ENCODE results near the gene PRKCZ. TPM values are rescaled to one million over a fixed set of nuclear protein-coding genes. Genes with fewer than 3 reads are reported as not detected.
"Not testable (repeated sequence)": the region's sequence is repeated elsewhere in the genome, so short reads cannot be mapped to it uniquely, and the experiment has no call there.

PRKCZ gene
- total RNA-seq, 4 donors from 2014 or later, result 0.29 to 8.8 (median 3.9) TPM

DNA sequence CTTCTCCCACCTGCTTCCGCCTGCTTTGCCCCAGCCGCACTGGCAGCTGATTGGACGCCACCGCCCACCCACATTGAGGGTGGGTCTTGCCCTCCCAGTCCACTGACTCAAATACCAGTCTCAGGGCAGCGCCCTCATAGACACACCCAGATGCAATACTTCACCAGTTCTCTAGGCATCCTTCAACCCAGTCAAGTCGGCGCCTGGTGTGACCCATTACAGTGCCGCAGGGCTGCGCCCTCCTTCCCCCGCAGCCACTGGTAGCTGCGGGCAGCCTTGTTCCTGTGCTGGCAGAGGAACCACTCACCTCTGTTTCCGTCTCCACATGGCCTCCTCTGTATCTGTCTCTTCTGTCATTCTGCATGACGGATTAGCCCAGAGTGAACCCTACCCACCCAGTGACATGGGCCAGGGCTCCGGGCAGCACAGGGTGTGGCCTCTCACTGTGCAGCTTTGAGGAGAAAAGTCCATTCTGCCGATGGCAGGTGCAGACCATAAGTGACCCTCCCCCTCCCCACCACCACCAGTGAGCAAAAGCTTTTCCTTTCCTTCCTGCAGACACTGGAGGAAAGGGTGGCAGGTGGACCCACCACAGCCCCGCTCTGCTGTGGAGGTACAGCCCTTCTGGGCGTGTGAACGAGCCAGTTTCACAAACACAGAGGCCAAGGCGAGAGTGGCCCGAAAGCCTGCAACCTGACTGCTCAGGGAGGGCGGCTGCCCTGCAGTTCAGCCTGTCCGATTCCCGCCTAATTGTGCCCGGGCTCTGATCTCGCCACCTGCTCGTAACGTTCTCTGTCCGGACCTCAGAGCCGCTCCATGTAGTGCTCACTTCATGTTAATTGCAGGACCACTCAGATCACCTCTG lies 87.3 kb downstream of the PRKCZ start:
- intact Hi-C loops (cut with DNase I; ENCODE audit: low total_unique reads), result no loop called here
- H3K4me1 ChIP-seq, result no peaks in the 10 kb centered on the region
- no peak for DNase-seq

DNA sequence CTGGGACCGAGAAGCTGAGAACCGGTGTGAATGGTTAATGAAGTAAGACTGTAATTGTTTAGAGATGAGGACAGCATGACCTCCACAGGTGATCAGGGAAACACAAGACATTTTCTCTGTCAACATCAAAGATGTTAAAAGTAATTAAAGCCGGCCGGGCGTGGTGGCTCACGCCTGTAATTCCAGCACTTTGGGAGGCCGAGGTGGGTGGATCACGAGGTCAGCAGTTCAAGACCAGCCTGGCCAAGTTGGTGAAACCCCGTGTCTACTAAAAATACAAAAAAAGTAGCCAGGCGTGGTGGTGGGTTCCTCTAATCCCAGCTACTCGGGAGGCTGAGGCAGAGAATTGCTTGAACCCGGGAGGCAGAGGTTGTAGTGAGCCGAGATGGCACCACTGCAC lies 88.9 kb downstream of the PRKCZ start:
- intact Hi-C loops (cut with DNase I; ENCODE audit: low total_unique reads); H3K27ac ChIP-seq: not testable (repeated sequence)

More for the DNA sequence above, 87.3 kb downstream of the PRKCZ start:
- no peaks in the 10 kb centered on the region for H3K36me3 ChIP-seq
- H3K27me3 ChIP-seq, result no peaks in the 10 kb centered on the region
- H3K9me3 ChIP-seq, result no peaks in the 10 kb centered on the region
- TF ChIP-seq, protein P1, sequence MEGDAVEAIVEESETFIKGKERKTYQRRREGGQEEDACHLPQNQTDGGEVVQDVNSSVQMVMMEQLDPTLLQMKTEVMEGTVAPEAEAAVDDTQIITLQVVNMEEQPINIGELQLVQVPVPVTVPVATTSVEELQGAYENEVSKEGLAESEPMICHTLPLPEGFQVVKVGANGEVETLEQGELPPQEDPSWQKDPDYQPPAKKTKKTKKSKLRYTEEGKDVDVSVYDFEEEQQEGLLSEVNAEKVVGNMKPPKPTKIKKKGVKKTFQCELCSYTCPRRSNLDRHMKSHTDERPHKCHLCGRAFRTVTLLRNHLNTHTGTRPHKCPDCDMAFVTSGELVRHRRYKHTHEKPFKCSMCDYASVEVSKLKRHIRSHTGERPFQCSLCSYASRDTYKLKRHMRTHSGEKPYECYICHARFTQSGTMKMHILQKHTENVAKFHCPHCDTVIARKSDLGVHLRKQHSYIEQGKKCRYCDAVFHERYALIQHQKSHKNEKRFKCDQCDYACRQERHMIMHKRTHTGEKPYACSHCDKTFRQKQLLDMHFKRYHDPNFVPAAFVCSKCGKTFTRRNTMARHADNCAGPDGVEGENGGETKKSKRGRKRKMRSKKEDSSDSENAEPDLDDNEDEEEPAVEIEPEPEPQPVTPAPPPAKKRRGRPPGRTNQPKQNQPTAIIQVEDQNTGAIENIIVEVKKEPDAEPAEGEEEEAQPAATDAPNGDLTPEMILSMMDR (IDR thresholded peaks at IDR 0.05), result no peak
- TF ChIP-seq POLR2A (IDR thresholded peaks at IDR 0.05), result no peak
- no peak overlapping the region for H3K4me3 ChIP-seq
- no peak overlapping the region for H3K27ac ChIP-seq

DNA sequence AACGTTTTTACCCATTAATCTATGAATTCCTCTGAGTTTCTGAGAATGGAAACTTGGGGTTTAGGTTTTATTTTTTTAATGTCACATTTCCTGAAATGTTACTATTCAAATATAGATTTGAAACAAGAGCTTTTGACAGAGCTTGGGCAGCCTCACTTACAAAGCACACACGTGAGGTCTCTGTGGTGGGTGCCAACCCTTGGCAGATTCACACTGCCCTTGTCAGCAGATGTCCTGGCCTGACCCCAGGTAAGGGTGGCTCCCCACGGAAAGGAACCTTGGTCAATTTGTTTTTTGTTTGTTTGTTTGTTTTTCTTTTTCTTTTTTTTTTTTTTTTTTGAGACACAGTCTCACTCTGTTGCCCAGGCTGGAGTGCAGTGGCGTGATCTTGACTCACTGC lies 90.8 kb downstream of the PRKCZ start:
- DNase-seq, result no peak
- TF ChIP-seq POLR2A (IDR thresholded peaks at IDR 0.05), result no peak
- TF ChIP-seq, protein P1 (IDR thresholded peaks at IDR 0.05), result no peak

More for the DNA sequence above, 88.9 kb downstream of the PRKCZ start:
- H3K4me3 ChIP-seq, H3K27me3 ChIP-seq, H3K4me1 ChIP-seq, DNase-seq, H3K36me3 ChIP-seq, H3K9me3 ChIP-seq: not testable (repeated sequence)

DNA sequence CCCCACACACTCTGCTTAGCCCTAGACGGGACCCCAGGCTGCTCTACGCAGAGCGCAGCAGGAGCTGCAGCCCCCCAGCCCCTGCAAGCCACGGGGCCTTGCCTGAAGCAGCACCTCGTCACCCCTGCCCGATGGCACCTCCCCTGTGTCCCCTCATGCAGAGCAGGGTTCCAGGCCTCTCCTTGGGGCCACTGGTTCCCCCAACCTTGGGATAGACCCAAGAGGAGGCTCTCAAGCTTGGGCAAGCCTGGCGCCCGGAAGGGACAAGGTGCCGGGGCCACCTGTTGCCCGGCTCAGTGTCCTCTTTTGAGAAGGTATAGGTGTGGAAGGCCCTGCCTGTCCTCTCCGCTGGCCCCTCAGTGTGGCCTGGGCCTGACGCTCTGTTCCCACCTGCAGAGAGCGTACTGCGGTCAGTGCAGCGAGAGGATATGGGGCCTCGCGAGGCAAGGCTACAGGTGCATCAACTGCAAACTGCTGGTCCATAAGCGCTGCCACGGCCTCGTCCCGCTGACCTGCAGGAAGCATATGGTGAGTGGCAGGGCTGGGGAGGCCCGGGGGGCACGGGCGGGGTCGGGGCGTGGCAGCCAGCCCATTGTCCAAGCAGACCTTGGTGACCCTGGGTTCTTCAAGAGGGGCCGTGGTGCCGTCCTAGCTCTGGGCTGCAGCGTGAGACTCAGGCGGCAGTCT lies 93.7 kb downstream of the PRKCZ start:
- Histone ChIP-seq H3K9me3 (no peaks in the 10 kb centered on the region), H3K27me3 (no peaks in the 10 kb centered on the region), H3K4me3 (no peak overlapping the region), H3K27ac (no peak overlapping the region), H3K36me3 (no peaks in the 10 kb centered on the region), H3K4me1 (no peaks in the 10 kb centered on the region)
- intact Hi-C loops (cut with DNase I; ENCODE audit: low total_unique reads), result no loop called here
- TF ChIP-seq, protein P1 (IDR thresholded peaks at IDR 0.05), result no peak
- no peak for TF ChIP-seq POLR2A (IDR thresholded peaks at IDR 0.05)
- DNase-seq, result no peak

More for the DNA sequence above, 90.8 kb downstream of the PRKCZ start:
- no peaks in the 10 kb centered on the region for H3K36me3 ChIP-seq
- H3K4me3 ChIP-seq, result no peak overlapping the region
- no peaks in the 10 kb centered on the region for H3K9me3 ChIP-seq
- no peak overlapping the region for H3K27ac ChIP-seq
- H3K4me1 ChIP-seq, result no peaks in the 10 kb centered on the region
- no peaks in the 10 kb centered on the region for H3K27me3 ChIP-seq
- intact Hi-C loops (cut with DNase I; ENCODE audit: low total_unique reads), result no loop called here

DNA sequence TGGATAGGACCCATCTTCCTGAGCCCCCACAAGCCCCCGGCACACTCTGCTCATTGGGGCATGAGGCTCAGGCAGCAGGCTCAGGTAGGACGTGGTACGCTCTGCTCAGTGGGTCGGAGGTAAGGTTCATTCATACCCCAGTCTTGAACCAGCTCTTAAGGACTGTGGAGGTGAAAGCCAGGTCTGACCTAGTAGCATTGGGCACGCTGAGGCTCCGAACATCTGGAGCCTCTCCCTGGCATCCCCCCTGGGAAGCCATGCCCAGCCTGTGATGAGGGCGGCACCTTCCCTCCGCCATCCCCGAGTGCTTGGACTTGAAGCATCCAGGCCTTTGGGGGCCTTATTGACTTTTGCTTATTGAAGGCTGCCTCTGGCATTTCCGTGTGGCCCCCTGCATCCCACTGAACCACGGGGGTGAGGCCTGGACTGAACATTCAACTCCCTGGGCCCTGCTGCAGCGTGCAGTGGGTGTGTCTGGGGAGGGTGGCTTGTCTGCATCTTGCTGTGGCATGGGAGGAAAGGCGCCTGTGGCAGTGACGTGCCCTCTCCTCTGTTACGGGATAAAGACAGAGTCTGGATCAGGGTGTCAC lies 94.4 kb downstream of the PRKCZ start:
- H3K4me1 ChIP-seq, result no peaks in the 10 kb centered on the region
- no peak overlapping the region for H3K4me3 ChIP-seq
- H3K27ac ChIP-seq, result no peak overlapping the region
- no peaks in the 10 kb centered on the region for H3K9me3 ChIP-seq
- no peak for DNase-seq
- intact Hi-C loops (cut with DNase I; ENCODE audit: low total_unique reads), result no loop called here
- H3K27me3 ChIP-seq, result no peaks in the 10 kb centered on the region
- no peaks in the 10 kb centered on the region for H3K36me3 ChIP-seq
- TF ChIP-seq, protein P1 (IDR thresholded peaks at IDR 0.05), result no peak
- no peak for TF ChIP-seq POLR2A (IDR thresholded peaks at IDR 0.05)

Measured in uterus (tissue), 4 donors.